SH-SY5Y (cell line): ENCODE measurements around the gene VPS35.

Experiments used
- GATA2 ChIP-seq: IDR thresholded peaks from 2 replicates; pipeline ENCODE4 v1.6.1; 2011; ENCODE audit warnings: mild to moderate bottlenecking, low read depth, low read length
- GATA3 ChIP-seq: IDR thresholded peaks from 2 replicates; pipeline ENCODE4 v1.6.1; 2011; ENCODE audit warnings: low read depth, mild to moderate bottlenecking, low read length, moderate library complexity

DNA sequence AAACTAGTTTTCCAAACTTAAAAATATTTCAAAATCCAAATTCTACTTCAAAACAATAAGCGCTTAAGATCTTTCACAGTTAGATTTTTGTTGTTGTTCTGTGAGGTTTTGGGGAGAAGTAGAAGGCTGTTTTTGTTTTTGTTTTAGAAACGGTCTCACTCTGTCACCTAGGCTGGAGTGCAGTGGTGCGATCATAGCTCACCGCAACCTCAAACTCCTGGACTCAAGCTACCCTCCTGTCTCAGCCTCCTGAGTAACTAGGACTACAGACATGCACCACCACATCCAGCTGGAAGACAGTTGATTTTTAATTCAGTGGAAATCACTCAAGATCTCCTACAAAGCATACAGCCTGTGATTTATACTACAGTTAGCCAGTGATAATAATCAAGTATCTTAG, 70.5 kb downstream of the VPS35 start:
- TF ChIP-seq GATA2 (no peak), GATA3 (no peak)
